ENCODE data around the gene DNAH10.

GRCh38 chr12:123840765-123841425 lies 78.8 kb downstream of the DNAH10 start:
- TF ChIP-seq POLR2A (IDR thresholded peaks at IDR 0.05): no peak
- TF ChIP-seq CTCF (IDR thresholded peaks at IDR 0.05 in 4 of 5, conservative IDR thresholded peaks at IDR 0.05 in 1 of 5): no peak
